Activated CD8-positive, alpha-beta memory T cell treated with anti-CD3 and anti-CD28 coated beads, Interleukin-2, amount 50 U/mL, for 48 hours (primary cell): Measurements from ENCODE around the gene CDCA4.

Experiments
- DNase-seq: peaks from one replicate; pipeline ENCODE4 v3.0.0-alpha.2; 2020

The CDCA4 gene

GRCh38 chr14:104984056-104984894 lies 36.6 kb downstream of the CDCA4 start:
- DNase-seq, result no peak

DNA sequence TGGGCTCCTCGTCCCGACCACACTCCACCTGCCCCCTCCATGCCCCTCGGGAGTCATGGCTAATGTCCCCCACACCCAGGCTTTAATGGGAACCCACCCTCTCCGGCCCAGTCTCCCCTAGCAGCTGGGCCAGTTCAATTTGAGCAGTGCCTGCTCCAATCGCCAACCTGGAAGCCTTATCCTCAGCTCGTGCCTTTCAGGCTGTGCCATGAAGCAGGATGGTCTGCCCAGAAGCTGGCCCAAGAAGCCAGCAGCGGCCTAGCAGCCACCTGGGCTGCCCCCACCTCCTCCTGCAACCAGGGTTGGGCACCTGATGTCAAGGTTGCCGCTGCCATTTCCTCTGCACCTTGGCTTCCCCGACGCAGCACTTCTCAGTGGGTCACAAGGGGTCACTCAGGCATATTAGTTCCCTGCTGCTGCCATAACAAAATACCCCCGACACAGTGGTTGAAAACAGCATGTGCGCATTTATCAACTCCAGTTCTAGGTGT lies 37.6 kb downstream of the CDCA4 start:
- DNase-seq, result no peak

DNA sequence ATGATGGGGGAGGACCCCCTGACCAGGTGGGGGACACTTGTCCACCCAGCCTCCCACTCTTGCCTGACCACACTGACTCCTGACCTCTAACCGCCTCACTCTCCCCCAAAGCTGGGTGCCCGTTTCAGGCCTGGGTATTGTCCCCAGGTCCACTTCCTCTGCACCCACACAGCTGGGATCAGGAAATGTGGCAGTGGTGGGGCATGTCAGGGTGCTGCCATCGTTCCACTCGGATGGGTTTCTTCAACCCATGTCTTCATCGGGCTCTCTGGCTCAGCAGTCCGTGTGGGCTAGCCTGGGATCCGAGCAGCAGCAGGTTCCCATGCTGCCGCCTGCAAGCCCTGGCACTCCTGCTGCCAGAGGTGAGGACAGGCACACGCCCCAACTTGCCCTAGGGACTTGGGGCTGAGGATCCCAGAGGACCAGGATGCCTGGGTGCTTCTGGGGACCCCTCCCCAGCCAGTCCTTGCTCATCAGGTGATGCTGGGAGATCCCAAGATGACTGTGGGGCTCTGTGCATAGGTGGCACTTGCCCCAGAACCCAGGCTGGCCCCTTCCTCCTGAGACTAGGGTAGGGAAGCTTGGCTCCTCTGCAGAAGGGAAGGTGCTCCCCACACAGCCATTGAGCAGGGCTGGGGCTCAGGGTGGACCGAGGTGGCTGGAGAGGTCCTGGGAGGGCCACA lies 38.2 kb downstream of the CDCA4 start:
- DNase-seq, result peak; percentile 44

- DNase-seq, result peak; percentile 48
Measured at GRCh38 chr14:104981699-104982541, 39.0 kb downstream of the CDCA4 start.

DNA sequence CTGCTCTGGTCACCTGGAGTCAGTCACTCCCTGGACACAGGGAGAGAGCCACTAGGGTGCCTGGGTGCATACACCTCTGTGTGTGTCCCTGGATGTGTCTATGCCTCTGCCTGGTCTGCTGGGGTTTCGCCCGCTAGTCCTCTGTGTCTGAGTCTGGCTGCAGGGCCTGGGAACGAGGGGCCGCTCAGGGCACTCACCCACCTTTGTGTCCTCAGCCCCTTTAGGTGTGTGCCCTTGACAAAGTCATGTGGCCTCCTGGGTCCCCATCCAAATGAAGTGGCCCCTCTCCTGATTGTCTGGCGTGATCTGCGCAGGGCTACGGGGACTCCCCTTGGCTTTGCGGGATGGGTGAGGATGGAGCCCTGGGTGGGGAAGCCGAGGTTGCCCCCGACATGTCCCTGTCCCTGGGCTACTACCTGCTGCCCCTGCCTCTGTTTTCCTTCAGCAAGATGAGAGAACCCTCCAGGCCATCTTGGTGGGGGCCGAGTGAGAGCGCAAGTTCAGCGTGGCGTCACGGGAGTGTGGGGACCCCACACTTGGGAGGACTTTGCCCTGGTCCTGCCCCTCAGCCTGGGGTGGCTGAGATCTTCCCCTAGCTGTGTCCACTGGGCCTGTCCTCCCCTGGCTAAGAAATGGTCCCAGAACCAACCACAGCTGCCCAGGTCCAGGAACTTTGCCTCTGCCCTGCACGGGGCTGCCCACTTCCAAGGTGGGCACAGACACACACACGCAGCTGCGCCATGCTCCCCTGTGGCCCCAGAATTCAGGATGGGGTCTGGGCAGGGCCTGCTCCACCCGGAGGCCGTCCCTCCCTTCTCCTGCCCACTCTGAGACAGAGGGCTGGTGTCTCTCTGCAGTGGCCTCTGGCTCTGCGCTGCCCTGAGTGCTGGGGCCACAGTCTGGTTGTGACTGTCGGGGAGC lies 40.0 kb downstream of the CDCA4 start:
- no peak for DNase-seq

- DNase-seq, result no peak
Measured at GRCh38 chr14:104979758-104980610, 40.9 kb downstream of the CDCA4 start.

GRCh38 chr14:104978746-104979691 lies 41.9 kb downstream of the CDCA4 start:
- DNase-seq, result no peak

DNA sequence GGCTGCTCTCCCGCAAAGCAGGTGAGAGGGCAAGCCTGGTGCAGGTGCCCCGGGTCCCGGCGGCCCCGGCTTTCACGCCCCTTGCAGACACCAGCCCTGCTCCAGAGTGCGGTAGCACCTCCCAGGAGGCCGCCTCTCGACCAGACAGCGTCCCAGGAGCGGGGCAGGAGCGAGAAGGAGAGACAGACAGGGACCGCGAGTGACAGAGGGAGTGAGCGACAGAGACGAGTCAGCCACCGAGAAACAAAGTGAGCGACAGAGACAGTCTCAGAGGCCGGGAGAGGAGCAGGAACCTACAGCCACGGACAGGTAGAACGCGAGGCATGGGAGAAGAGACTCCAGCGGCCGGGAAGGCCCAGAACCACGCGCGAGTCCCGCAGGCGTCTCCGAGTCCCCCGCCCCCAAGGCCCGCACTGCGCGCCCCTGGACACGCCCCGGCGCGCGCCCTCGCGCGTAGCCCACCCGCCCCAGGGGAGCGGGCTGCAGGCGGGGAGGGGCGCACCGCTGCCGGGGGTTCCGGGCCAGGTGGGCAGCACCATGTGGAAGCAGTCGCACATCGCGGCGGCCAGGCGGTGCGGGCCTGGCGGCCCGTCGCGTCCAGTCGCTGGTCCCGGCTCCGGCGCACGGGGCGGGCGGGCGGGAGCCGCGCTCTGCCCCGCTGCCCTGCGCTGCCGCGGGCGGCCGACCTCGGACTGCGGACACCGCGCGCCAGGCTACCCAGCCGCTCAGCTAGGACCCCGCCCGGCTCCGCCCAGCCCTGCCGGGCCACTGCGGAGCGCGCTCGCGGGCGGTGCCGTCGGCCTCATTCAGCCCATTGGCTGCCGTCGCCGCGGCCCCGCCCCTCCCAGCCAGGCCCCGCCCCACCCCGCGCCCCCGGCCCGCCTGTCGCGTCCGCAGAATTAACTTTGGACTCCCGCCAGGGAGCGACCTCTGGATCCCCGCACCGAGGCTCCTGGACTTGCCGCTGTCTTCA lies 42.9 kb downstream of the CDCA4 start, which contains the start of gene AHNAK2:
AHNAK2 (minus strand) TSS at position 694 of the 973 bp plus-strand sequence; CDS start at position 557, 137 bp downstream.
- peak; percentile 80 for DNase-seq

DNA sequence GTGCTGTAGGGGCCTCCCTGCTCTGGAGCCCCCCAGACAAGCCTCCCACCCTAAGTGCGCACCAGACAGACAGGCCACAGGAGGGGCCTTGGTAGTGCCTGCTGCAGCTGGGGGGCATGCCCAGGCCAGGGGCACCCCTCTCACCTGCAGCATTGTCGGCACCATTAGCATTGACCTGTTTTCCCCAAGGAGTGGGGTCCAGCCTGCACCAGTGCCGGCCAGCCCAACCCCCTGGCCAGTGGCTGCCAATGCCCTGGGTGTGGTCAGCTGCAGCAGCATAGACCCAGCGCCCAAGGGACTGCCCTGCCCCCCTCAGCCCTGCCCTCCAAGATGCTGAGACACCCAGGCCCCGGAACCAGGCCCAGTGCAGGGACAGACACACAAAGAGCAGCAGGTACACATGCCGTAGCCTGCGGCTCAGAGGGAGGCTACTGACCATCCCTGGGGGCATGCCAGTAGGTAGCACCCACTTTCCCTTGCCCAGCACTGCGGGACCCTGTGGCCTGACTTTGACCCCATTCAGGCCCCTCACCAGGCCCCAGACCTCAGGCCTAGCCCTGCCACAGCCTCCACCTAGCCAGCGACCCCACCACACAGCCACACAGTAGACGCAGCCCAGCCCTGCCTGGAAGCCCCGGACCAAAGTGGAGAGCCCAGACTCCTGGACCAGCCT lies 43.7 kb downstream of the CDCA4 start:
- DNase-seq, result no peak

DNA sequence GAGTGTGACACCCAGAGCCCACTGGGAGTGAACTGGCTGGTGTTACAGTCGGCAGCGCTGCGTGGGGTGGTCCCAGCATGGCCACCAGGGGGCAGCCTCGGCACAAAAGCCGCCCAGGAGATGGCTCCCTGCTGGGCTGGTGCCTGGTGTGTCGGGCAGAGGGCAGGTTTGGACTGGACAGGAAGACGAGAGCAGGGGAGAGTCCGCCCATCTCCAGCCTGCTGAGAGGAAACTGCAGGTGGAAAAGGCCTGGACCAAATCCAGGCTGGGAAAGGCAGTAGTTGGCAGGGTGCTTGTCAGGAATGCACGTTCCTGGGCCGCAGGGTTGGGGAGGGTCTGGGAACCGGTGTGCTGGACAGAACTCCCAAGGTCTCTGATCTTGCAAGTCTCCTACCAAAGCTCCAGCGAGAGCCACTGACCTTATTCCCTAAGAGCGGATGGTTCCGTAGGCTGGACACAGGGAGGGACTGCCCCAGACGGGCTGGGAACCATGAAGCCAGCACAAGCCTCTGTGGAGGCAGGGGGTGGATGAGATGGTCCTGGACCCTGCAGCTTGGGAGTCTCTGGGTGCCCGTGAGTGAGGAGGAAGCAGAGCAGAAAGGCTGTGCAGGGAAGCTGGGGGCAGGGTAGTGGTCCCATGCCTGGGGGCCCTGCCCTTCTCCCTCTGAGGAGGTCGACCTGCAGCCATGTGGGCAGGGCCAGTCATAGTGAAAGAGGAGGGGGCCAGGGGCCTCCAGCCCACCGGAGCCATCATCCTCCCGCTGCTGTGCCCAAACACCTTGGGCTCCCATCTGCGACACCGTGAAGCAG lies 44.5 kb downstream of the CDCA4 start:
- peak; percentile 98 for DNase-seq

DNA sequence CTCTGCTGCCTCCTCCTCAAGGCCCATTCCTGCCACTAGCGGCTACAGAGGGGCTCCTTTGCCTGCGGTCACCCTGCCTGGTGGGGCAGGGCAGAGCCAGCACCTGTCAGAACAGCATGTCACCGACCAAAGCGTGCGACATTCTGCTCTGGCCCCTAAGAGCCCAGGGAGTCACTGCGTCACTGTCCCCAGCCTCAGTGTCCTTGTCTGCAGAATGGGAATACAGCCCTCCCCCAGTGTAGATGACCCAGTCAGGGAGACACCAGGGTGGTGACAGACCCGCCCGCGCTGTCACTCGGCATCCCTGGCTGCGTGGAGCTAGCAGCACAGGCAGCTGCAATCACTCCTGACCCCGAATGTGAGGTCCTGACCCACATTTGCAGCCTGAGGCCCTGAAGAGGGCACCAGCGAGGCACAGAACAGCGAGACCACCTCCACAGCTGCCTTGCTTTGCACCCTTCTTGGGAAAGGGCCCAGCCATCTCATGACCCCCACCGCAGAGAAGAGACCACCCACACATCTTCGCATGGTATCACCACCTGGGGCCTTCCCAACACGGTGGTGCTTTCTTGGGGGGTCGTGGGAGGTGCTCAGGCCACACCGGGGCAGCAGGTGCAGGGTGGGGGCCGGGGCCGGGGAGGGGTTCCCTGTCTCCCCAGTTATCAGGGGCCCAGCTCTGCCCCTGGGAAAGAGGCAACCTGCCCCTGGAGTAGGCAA lies 45.2 kb downstream of the CDCA4 start:
- peak; percentile 60 for DNase-seq

GRCh38 chr14:104974665-104975390 lies 46.1 kb downstream of the CDCA4 start:
- DNase-seq, result no peak

DNA sequence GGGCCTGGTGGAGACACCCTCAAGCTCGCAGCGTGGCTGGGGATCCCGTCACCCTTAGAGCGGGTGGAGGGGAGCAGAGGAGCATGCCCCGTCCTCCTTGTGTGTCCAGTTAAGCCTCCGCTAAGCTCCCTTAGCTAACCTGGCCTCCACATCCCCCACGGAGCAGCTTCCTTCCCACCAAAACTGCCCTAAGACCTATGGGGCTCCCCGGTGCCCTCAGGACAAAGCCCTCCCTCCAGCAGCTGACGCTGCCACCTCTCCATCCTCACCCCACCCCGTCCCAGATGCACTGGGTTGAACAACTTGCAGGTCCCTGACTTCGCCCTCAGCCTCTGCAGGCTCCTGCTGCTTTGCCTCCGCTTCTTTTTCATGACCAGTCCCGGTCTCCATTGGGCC lies 46.7 kb downstream of the CDCA4 start:
- DNase-seq, result no peak

GRCh38 chr14:104973385-104974145 lies 47.3 kb downstream of the CDCA4 start:
- DNase-seq, result no peak

- no peak for DNase-seq
Measured at GRCh38 chr14:104973135-104973384, 47.8 kb downstream of the CDCA4 start.
